Activated T-helper 1 cell treated with anti-CD3 and anti-CD28 coated beads, Interleukin-2, amount 50 U/mL, for 16 hours (primary cell): ENCODE data around the gene FRMD6.

Source experiments
- DNase-seq, 2 donors: peaks; one replicate each; pipeline ENCODE4 v3.0.0-alpha.2; 2020; ENCODE audit warnings: low read depth in 1 of 2, low spot score in 1 of 2

FRMD6 gene

DNA sequence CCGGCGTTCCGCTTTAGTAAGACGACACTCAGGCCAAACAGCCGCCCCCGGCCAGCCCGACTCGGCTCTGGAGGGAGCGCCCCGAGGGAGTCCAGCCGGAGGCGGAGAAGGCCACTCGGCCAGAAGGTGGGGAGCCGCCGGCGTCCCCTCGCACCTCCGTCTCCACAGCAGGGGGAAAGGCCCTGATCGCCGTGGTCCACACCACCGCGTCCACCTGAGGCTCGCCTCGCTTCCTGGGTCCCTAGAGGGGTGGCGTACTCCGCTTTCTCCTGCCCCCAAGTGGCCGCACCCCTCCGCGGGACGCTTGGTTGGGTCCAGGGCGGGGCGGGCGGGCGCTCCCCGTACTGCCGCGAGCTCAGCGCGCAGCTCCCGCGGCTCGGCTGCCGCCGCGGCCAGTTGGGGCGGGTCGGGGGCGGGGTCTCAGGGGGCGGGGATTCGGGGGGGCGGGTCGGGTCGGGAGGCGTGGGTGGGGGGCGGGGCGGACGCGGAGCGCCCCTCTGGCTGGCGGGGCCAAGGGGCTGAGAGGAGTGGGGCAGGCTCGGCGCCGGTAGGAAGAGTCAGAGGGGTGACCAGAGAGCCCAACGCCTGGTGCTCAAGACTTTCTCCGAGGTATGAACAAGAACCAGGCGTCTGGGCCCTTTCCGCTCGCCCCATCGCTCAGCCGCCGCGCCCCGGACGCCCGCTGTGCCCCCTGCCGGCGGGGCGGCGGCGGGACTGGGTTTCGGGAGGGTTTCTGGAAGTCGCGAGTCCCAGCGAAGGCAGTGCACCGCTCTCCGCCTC is at the start of gene FRMD6:
FRMD6 (plus strand) TSS at position 523 of the 780 bp plus-strand sequence. CDS start 37,927 bp downstream, outside the sequence.
- DNase-seq: peak; percentile 49 to 68

DNA sequence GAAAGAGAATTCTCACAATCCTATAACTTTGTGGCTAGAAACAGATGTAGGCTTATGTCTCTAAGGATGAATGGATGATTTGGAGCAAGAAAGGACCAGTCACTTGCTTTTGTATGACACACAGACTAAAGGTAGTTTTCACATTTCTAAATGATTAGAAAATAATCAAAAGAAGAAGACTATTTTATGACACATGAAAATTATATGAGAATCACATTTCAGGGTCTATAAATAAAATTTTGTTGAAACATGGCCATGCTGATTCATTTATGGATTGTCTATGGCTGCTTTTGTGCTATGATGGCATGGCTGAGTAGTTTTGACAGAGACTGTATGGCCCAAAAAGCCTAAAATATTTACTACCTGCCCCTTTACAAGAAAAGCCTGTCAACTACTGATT is 49.4 kb upstream of the FRMD6 start:
- no peak for DNase-seq

DNA sequence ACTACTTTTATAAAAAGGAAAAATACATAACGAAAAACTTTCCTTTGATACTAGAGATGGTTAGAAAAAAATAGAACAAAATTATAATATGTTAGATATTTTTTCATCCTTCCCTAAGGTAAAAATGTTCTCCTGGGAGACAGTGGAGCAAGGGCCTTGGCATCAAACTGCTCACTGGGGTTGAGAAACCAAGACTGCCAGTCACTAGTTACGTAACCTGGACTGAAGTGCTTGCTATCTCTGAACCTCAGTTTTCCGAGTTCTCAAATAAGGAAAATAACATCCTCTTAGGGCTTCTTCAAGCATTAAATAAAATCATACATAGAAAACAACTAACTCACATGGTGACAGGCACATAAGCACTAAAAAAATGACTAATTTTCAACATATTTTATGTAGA is 48.2 kb upstream of the FRMD6 start:
- no peak for DNase-seq

DNA sequence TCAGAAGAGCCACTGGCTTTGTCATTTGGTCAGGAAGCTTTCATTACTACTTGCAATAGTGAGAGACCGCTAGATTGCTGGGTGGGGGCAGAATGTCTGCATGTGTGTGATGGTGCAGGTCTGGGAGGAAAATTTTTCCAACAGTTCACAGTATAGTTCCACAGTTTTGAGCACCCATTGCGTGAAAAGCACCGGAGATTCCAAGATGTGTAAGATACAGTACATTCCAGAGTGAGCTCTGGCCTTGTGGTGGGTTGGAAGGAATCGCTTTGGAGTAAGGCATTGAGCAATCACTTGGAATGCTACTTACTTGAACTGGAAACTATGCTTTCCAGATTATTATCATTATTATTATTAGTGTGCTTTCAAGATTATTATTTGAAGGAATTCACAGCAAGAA is 47.6 kb upstream of the FRMD6 start:
- no peak for DNase-seq

DNA sequence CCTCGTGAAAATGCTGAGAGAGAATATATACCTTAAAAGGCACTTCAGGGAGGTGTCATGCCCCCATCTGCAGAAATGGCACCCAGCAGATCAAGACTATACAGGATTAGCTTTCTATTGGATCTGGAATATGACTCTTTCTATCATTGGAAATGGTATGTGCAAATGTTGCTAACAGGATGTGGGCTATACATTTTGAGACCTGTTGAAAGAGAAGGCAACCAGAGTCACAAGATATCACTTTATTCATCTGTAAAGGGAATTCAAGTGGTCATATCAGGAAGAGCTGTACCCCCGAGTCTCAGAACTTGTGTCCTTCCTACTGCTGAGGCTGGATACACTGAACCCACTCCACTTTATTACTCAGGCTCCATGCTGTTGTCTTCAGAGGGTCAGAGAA is 46.1 kb upstream of the FRMD6 start:
- no peak for DNase-seq

DNA sequence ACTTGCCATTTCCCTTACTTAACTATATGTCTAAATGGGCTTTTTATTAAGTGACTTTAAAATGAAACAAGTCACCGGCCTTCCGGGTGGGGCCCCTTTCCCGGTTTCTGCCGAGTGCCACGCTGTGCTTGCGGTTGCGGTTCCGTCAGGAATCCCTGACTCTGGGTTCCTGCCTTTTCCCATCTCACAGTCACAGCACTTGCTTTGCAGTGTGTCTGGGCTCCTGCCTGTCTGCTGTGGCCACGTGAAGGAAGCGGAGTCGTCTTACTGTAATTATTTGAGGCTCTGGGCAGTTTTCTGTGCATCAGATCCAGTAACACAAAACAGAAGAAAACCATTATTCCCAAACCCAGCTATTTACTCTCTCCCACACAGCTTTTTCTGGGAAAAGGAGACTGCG is 44.0 kb upstream of the FRMD6 start:
- DNase-seq: no peak

DNA sequence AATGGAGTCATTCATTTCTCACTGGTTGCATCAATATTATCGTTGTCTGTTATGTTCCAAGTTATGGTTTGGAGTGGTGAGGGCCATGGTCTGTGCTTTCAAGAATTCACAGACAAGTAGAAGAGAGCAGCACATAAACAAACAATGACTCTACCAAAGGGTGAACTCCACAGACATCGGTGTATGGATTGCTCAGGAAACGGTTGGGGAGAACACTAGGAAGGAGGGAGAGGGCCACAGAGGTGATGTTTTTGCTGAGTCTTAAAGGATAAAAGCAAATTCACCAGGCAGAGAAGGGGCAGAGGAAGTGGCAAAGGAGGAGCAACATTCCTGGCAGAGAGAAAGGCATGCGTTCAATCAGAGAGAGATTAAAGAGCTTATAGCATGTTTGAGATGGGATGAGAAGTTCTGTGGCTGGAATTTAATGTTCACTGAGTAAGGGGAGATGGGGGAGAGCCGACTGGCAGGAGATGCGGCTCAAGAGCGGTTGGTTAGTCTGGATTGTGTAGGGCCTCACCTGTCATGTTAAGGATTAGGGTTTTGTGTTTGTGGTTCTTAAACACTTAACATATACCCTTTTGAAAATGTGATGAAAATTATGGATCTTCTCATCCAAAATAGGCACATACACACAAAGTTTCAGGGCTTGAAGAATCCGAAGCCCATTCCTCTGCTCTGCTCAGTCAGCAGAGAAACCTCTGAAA is 42.3 kb upstream of the FRMD6 start:
- DNase-seq: no peak

DNA sequence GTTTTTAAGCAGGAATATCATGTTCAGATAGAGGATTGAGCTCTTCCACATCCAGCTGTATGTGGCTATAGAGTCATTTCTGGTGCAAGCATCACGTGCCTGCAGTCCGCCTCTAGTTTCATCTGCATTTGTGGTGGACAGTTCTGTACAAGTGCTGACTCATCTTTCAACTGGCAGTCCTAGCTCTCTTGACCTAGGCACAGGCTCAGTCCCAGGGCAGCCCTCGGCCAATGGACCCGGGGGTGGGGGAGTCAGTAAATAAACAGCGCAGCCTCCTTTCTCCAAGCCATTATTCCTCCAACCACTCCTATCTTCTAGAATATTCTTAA is 41.8 kb upstream of the FRMD6 start:
- DNase-seq: no peak

DNA sequence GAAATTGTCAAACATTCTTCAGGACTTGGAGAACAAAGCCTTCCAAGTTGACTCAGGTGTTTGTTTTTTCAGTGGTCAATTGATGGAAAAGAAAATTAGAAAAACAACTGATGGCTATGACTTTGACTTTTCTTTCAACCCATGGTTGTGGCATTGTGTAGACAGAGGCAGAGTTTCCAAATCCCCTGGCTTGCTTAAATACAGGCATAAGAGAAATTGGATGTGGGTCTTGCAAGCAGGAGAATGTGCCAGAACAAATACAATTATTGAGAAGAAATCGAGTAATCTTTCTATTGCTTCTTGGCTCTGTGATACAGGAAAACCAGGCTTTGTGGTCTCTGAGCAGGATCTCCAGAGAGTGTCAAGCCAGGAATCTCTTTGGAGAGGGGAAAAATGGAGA is 40.9 kb upstream of the FRMD6 start:
- DNase-seq: no peak

DNA sequence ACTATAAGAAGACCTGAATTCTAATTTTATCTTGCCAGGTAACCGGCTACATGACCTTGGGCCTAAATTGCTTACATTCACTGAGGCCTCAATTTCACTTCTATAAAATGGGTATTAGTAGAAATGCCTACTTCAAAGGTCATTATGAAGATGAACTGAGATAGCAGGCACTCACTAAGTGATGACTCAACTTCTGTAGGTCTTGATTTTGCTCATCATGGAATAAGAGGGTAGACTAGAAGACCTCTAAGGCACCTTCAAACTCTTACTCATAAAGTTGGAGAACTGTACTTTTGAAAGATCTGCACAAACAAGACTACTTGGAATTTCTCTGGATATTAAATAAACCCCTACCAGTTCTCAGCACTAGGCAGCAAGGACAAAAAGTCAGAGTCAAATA is 39.3 kb upstream of the FRMD6 start:
- no peak for DNase-seq

DNA sequence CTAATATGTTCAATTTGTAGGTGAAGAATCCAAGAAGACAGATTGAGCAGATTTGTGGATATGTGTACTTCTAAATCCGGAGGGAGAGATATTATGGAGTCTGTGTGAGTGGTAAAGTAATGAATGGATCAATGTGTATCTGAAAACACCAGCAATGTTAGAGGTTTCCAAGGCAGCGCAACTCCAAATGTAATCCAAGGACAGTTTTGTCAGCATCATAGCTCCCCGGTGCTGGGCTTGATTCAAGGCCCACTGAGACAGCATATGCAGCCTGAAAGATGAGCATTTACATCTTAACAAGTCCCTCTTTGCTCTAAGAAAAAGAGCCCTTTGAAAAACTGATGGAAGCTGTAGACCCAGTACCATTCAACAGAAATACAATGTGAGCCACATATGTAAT is 38.3 kb upstream of the FRMD6 start:
- DNase-seq: no peak

DNA sequence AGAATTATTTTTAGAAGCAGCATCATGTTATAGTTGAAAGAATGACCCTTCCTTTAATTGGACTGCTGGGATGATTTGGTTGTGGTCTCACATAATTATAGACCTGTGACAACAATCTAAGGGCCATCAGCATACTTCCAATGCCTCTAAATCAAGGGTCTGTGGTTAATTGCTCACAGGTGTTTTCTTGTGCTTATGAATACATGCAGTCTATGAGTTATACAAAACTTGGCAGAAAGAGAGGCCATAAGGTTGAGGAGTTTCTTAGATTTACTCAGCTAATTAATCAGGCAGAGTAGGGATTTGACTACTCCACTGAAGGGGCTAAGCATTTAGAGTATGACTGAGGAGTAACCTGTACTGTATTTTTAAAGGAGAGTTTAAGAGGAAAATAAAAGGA is 37.0 kb upstream of the FRMD6 start:
- no peak for DNase-seq

DNA sequence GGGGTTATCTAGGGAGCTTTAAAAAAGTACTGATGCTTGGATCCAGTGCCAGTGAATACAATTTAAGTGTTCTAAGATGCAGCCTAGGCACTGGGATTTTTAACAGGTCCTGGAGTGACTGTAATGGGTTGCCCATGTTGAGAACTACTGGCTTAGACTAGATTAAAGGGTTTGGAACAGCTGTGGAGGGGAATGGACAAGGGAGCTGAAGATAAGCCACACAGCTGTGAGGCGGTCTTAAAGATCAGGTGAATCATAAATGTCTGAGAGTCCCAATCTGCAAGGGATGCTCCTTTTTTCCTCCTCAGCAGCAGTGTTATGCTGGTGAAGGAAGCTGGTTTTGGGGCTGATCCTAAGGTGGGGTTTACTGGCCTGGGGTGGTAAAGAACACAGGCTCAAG is 35.5 kb upstream of the FRMD6 start:
- DNase-seq: no peak

DNA sequence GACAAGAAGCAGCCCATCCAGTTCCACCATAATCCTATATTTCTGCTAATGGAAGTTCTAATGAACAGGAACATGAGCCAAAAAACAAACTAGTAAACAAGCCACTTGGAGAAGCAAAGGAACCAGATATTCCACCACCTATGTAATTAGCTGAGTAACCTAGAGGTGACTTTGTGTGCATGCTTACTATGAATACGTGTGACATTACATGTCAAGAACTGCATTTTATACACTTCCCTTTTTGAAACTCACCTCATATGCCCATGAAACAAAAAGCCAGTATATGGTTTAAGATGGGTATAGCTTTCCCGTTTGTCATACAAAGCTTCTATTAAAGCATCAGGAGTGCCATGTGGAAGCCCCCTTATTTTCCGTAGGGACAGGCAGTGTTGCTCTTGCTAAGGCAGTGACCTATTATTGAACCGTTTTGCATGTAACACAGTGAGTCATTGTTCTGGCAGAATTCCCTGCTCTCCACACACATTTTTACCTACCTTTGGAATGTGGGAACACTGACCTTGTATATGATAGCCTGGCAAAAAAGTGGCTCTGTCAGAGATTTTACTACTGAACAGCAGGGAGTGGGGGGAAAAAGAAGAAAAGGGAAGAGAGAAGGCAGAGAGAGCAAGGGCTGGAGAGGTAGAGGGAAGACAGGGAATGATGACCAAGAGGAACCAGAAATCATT is 34.8 kb upstream of the FRMD6 start:
- no peak for DNase-seq

DNA sequence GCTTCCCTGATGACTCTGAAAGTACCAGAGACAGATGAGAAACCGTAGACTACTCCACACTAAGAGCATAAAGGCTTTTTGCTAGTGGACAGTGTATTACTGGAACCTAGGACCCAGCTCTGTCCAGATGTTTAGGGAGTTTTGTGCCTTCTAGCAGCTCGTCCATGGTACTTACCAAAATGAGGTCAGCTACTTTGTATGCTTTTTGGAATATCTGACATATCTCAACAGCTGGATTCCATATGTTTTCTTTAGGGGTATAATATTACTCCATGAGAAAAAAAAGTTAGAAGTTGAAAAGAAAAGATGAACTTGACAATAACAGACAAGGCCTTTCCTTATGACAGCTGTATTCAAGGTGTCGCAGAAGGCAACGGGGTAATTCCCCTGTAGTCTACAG is 32.1 kb upstream of the FRMD6 start:
- DNase-seq: no peak

DNA sequence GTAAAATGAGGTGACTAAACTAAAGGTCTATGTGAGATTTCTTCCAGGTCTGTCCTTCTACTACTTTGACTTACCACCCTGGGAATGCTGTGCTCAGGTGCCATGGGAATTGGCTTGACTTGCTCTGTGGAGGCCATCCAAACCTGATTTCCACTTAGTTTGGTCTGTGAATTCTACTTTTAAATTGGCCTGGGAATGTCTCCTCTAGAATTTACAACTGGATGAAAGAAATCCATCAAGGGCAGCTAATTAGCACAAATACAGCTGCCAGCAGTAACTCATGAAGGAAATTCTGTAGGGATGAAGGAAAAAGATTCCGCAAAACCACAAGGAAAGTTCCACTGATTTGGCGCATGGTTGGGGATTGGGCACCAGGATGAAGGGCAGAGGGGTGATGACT is 31.7 kb upstream of the FRMD6 start:
- no peak for DNase-seq

DNA sequence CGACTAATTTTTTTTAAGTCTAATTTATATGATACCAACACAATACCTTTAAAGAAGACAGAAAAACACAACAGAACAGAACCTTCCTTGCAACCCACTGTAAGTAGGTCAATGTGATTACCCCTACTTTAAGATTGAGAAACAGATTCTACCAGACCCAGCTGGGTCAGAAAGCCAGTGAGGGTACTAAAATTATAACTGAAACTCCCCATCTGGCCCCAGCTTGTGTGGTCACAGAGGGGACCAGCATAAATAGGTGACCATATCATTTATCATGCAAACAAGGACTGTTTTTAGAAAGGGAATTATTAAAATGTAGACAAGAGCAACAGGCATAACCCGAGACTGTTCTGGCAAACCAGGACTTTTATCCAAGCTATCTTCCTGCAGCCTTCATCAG is 30.1 kb upstream of the FRMD6 start:
- no peak for DNase-seq

DNA sequence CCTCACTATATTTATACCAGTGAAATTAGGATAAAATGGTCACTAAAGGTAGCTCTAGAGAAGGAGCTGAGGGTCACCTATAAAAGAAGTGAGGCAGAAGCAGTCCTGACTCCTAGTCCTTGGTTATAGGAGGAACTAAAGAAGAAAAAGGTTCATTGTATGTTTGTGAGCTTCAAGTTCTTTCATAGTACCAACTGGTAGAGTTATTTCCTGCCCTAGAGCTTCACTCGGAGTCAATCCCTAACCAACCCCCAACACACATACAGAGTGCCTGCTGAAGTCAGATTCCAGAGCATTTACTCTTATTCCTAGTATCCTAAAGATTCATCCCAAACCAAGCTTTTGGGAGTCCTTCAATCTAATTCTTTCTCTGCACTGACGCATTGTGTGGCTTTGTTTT is 29.3 kb upstream of the FRMD6 start:
- no peak for DNase-seq

DNA sequence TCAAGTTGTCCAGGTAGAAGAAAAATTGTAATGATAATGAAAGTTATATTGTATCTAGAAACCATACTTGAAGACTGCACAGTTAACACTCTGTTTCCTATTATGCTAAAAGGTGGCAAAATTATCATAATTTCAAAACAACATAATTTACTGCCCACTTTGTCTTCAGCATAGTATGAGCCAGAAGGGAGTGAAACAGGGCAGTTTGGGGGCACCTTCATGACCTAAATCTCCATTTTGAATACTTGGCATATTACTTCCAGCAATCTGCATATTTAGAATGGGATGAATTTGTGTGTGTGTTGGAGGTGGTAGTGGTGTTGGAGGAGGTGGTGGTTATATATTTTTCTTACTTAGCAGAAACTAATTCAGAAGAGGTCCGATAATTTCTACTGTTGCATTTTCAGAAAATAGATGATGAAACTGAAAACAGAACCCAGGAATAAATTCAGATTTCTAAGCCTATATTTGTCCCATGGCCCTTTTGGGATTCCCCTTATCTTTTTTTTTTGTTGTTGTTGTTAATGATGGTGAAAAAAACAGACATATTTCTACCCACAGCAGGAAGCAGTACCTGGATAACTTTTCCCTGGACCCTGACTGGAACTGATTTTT is 26.6 kb upstream of the FRMD6 start:
- DNase-seq: no peak

DNA sequence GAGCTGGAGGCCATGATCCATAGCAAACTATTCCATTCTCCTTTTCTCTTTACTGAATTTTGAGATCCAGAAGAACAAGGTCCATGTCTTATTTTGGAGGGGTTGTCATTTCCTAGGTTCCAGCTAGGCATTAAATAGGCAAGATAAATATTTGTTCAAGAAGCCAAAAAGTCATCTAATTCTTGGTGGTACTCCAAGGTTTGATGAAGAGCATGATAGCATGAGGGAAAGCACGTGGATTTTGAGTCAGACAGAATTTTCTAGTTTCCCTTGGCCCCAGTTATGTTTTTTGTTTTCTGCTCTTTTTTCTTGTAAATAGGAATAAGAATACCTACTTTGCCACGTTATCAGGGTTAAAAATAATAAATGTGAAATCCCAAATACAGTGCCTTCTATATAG is 25.5 kb upstream of the FRMD6 start:
- no peak for DNase-seq

DNA sequence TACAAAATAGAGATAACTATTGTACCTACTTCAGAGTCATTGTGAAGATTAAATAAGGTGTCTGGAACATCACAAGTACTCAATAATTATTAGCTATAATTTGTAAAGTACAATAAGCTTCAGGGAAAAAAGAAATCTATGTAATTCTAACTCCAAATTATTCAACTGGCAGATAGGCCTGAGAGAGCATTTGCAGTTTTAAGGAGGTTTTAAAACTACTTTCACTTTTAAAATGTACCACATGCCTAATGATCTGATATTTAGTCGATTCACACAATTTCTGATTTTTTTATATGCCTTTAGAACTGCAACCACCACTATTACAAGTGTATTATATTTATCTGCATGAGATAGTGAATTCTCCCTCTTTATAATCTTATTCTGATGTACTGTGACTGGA is 24.9 kb upstream of the FRMD6 start:
- no peak for DNase-seq

DNA sequence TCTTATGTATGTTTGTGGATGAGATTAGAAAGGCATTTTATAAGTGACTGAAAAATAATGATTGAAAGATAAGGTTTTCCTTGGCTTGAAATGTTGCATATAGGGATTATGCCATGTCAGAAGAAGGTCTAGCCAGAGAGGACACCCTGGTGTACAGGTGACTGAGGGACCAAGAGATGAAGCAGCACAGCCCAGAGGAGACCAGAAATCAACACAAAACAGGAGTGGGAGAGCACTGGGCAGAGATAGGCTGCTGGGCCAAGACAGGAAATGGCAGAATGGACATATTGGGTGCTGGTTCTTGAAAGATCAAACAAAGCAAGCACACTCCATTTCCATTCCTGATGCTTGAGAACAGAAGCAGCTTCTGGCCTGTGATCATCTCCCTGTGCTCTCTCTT is 24.4 kb upstream of the FRMD6 start:
- no peak for DNase-seq
